ENCODE measurements around the gene PRSS23. TPM values are rescaled to one million over a fixed set of nuclear protein-coding genes. Genes with fewer than 3 reads are reported as not detected.

PRSS23 gene
- total and polyA plus RNA-seq, 3 donors from 2014 or later, result 51.0 to 117 (median 98.9) TPM

GRCh38 chr11:86772999-86773398 is 27.3 kb upstream of the PRSS23 start:
- intact Hi-C loops (cut with DNase I; ENCODE audit: low total_unique reads), result no loop called here
- TF ChIP-seq CTCF (IDR thresholded peaks at IDR 0.05) (no peak), POLR2A (IDR thresholded peaks at IDR 0.05) (no peak)
- Histone ChIP-seq H3K4me1 (peaks cover 5% of the 10 kb centered on the region), H3K9me3 (no peaks in the 10 kb centered on the region), H3K36me3 (ENCODE audit: low read depth, missing control alignments) (no peaks in the 10 kb centered on the region), H3K27me3 (no peaks in the 10 kb centered on the region), H3K27ac (no peak overlapping the region), H3K4me3 (no peak overlapping the region)
- 63 to 69% methylated on average over 2 of the region's 2 CpGs for WGBS, 2 donors
- no peak for DNase-seq

- DNase-seq, result no peak
- whole genome bisulfite sequencing, 2 donors, result 68 to 75% methylated on average over 3 of the region's 3 CpGs
- peaks cover 5% of the 10 kb centered on the region for H3K4me1 ChIP-seq
- H3K4me3 ChIP-seq, result no peak overlapping the region
- H3K27me3 ChIP-seq, result no peaks in the 10 kb centered on the region
- no peak overlapping the region for H3K27ac ChIP-seq
- no peaks in the 10 kb centered on the region for H3K9me3 ChIP-seq
- no peak for TF ChIP-seq CTCF (IDR thresholded peaks at IDR 0.05)
- TF ChIP-seq POLR2A (IDR thresholded peaks at IDR 0.05), result no peak
- intact Hi-C loops (cut with DNase I; ENCODE audit: low total_unique reads), result no loop called here
- no peaks in the 10 kb centered on the region for H3K36me3 ChIP-seq (ENCODE audit: low read depth, missing control alignments)
Measured at GRCh38 chr11:86773513-86774252, 26.7 kb upstream of the PRSS23 start.

GRCh38 chr11:86774417-86774816 is 25.9 kb upstream of the PRSS23 start:
- no peaks in the 10 kb centered on the region for H3K36me3 ChIP-seq (ENCODE audit: low read depth, missing control alignments)
- TF ChIP-seq CTCF (IDR thresholded peaks at IDR 0.05) (no peak), POLR2A (IDR thresholded peaks at IDR 0.05) (no peak)
- no peak overlapping the region for H3K27ac ChIP-seq
- no peaks in the 10 kb centered on the region for H3K9me3 ChIP-seq
- no peak overlapping the region for H3K4me3 ChIP-seq
- H3K4me1 ChIP-seq, result peaks cover 2% of the 10 kb centered on the region
- no peak for DNase-seq
- H3K27me3 ChIP-seq, result no peaks in the 10 kb centered on the region
- intact Hi-C loops (cut with DNase I; ENCODE audit: low total_unique reads), result no loop called here

GRCh38 chr11:86775361-86775760 is 25.0 kb upstream of the PRSS23 start:
- intact Hi-C loops (cut with DNase I; ENCODE audit: low total_unique reads), result no loop called here
- no peak for TF ChIP-seq POLR2A (IDR thresholded peaks at IDR 0.05)
- no peak for TF ChIP-seq CTCF (IDR thresholded peaks at IDR 0.05)
- WGBS, 2 donors, result 94 to 95% methylated on average over 2 of the region's 2 CpGs

GRCh38 chr11:86781546-86781945 is 18.8 kb upstream of the PRSS23 start:
- intact Hi-C loops (cut with DNase I; ENCODE audit: low total_unique reads), result no loop called here
- H3K27ac ChIP-seq, result no peak overlapping the region
- H3K4me3 ChIP-seq, result no peak overlapping the region
- TF ChIP-seq POLR2A (IDR thresholded peaks at IDR 0.05) (no peak), CTCF (IDR thresholded peaks at IDR 0.05) (no peak)
- no peak for DNase-seq
- no peaks in the 10 kb centered on the region for H3K4me1 ChIP-seq
- no peaks in the 10 kb centered on the region for H3K9me3 ChIP-seq
- H3K36me3 ChIP-seq (ENCODE audit: low read depth, missing control alignments), result no peaks in the 10 kb centered on the region
- no peaks in the 10 kb centered on the region for H3K27me3 ChIP-seq

More at GRCh38 chr11:86775361-86775760, 25.0 kb upstream of the PRSS23 start:
- no peak for DNase-seq
- Histone ChIP-seq H3K4me3 (no peak overlapping the region), H3K4me1 (peaks cover 2% of the 10 kb centered on the region), H3K36me3 (ENCODE audit: low read depth, missing control alignments) (no peaks in the 10 kb centered on the region), H3K9me3 (no peaks in the 10 kb centered on the region), H3K27ac (no peak overlapping the region), H3K27me3 (no peaks in the 10 kb centered on the region)

Data from testis (tissue), 3 donors.